Measurements from ENCODE around the gene ARHGAP21. TPM values are rescaled to one million over a fixed set of nuclear protein-coding genes. Genes with fewer than 3 reads are reported as not detected.

ARHGAP21 gene
- total RNA-seq, 1 experiment from 2014 or later: 59.4 TPM

GRCh38 chr10:24554036-24554435 lies 169.7 kb downstream of the ARHGAP21 start:
- Histone ChIP-seq H3K79me2 (ENCODE audit: insufficient read depth, low read length) (no peaks in the 10 kb centered on the region), H3K27me3 (ENCODE audit: insufficient read depth, low read length) (no peaks in the 10 kb centered on the region), H3K79me1 (ENCODE audit: insufficient read depth, low read depth, low read length, poor library complexity, severe bottlenecking) (no peaks in the 10 kb centered on the region), H2BK12ac (ENCODE audit: insufficient read length, low read depth, low read length) (no peak overlapping the region), H3K9ac (ENCODE audit: extremely low read depth, insufficient read length, low read length) (no peak overlapping the region), H2AK5ac (ENCODE audit: insufficient read length, low read length) (no peak overlapping the region), H4K8ac (replicated peaks; ENCODE audit: insufficient read length, low read depth, low read length) (no peak overlapping the region), H2BK20ac (ENCODE audit: low read depth, low read length, poor library complexity, severe bottlenecking) (no peak overlapping the region), H2AFZ (ENCODE audit: low read length) (no peak overlapping the region), H3K18ac (ENCODE audit: insufficient read length, low read depth, low read length) (no peak overlapping the region), H2BK15ac (ENCODE audit: low read depth, low read length) (no peak overlapping the region), H4K20me1 (ENCODE audit: control insufficient read depth, insufficient read depth, insufficient read length) (no peaks in the 10 kb centered on the region), H4K91ac (ENCODE audit: insufficient read length, low read depth, low read length) (no peak overlapping the region), H3T11ph (ENCODE audit: low read length) (no peak overlapping the region), H3K23me2 (ENCODE audit: insufficient read length, low read depth, low read length, poor library complexity, severe bottlenecking) (no peaks in the 10 kb centered on the region), H3K4me2 (ENCODE audit: insufficient read depth, insufficient read length, low read length) (no peak overlapping the region), H3K4ac (ENCODE audit: low read depth, low read length) (no peak overlapping the region), H3K14ac (ENCODE audit: insufficient read depth, low read length) (no peak overlapping the region), H4K5ac (ENCODE audit: insufficient read length, low read depth, low read length) (no peak overlapping the region), H2BK5ac (ENCODE audit: insufficient read length, low read length) (no peak overlapping the region), H2BK120ac (ENCODE audit: low read depth, low read length, poor library complexity, severe bottlenecking) (no peak overlapping the region), H3K27ac (ENCODE audit: insufficient read length, low read depth, low read length) (no peak overlapping the region), H3K23ac (ENCODE audit: insufficient read length, low read depth, low read length) (no peak overlapping the region), H3K4me1 (ENCODE audit: insufficient read depth, low read length) (no peaks in the 10 kb centered on the region), H3K9me3 (ENCODE audit: control insufficient read depth, low read depth, low read length) (no peaks in the 10 kb centered on the region), H3K56ac (ENCODE audit: insufficient read length, low read depth, low read length) (no peak overlapping the region)
- no peak overlapping the region for H3K27ac Mint-ChIP-seq
- no peaks in the 10 kb centered on the region for H3K9me3 Mint-ChIP-seq
- peaks cover 12% of the 10 kb centered on the region for H3K27me3 Mint-ChIP-seq (ENCODE audit: low read depth)
- no peak for DNase-seq
- H3K36me3 Mint-ChIP-seq (ENCODE audit: insufficient read depth in 1 of 3, low read depth in 3 of 3): no peaks in the 10 kb centered on the region
- H3K4me3 Mint-ChIP-seq: no peak overlapping the region
- no CpG with 5 or more reads among the region's 7 CpGs for WGBS (ENCODE audit: extremely low coverage, insufficient read length, low lambda C conversion rate)
- peaks cover 25 to 27% of the 10 kb centered on the region in 2 experiments for H3K4me1 Mint-ChIP-seq
- TF ChIP-seq CTCF (conservative IDR thresholded peaks at IDR 0.05): no peak

Data from H9 (cell line).